OCI-LY1 (cell line): ENCODE data around the gene TRPV2.
"Not testable (repeated sequence)": the region's sequence is repeated elsewhere in the genome, so short reads cannot be mapped to it uniquely, and the experiment has no call there.

Experiments
- H2AFZ ChIP-seq: fragments of 200-600 bp; sonication (generic), shearing (Covaris generic); 2 replicates; pipeline ENCODE4 v1.6.0; 2014; ENCODE audit warnings: antibody characterized with exemption, mild to moderate bottlenecking, low read length
- H3F3A ChIP-seq: fragments of 200-600 bp; sonication (generic), shearing (Covaris generic); 2 replicates; pipeline ENCODE4 v1.6.0; 2014; ENCODE audit warnings: mild to moderate bottlenecking, antibody characterized with exemption, low read length, moderate library complexity; ENCODE audit not compliant: insufficient read depth
- H3K27ac ChIP-seq: fragments of 200-600 bp; sonication (generic); 2 replicates; pipeline ENCODE4 v1.5.1; 2014; ENCODE audit warnings: low read length, mixed run types, mild to moderate bottlenecking, low read depth; ENCODE audit not compliant: poor library complexity, severe bottlenecking
- H3K27me3 ChIP-seq: fragments of 200-600 bp; sonication (generic); 2 replicates; pipeline ENCODE4 v1.6.0; 2014; ENCODE audit warnings: antibody characterized with exemption, mild to moderate bottlenecking, low read length, moderate library complexity; ENCODE audit not compliant: insufficient read depth
- H3K36me3 ChIP-seq: fragments of 200-600 bp; sonication (generic); 2 replicates; pipeline ENCODE4 v1.6.1; 2014; ENCODE audit warnings: mild to moderate bottlenecking, antibody characterized with exemption, low read length, moderate library complexity, mixed read lengths; ENCODE audit not compliant: insufficient read depth
- H3K4me1 ChIP-seq: fragments of 200-600 bp; sonication (generic); 2 replicates; pipeline ENCODE4 v1.5.1; 2014; ENCODE audit warnings: mild to moderate bottlenecking, low read length, moderate library complexity; ENCODE audit not compliant: insufficient read depth, severe bottlenecking
- H3K4me2 ChIP-seq: fragments of 200-600 bp; sonication (generic), shearing (Covaris generic); 2 replicates; pipeline ENCODE4 v1.6.1; 2014; ENCODE audit warnings: low read length
- H3K4me3 ChIP-seq: fragments of 200-600 bp; sonication (generic); 2 replicates; pipeline ENCODE4 v1.5.1; 2014; ENCODE audit warnings: low read length, low read depth, mild to moderate bottlenecking, mixed read lengths; ENCODE audit not compliant: poor library complexity, severe bottlenecking
- H3K79me2 ChIP-seq: fragments of 200-600 bp; shearing (Covaris generic); 2 replicates; pipeline ENCODE4 v1.6.1; 2016; ENCODE audit warnings: mixed run types, low read length, mixed read lengths; ENCODE audit not compliant: insufficient read depth
- H3K9ac ChIP-seq: fragments of 200-600 bp; sonication (generic), shearing (Covaris generic); 2 replicates; pipeline ENCODE4 v1.6.1; 2014; ENCODE audit warnings: mild to moderate bottlenecking, low read length, mixed read lengths
- H3K9me2 ChIP-seq: fragments of 200-600 bp; sonication (generic), shearing (Covaris generic); 2 replicates; pipeline ENCODE4 v1.6.1; 2014; ENCODE audit warnings: low read depth, mild to moderate bottlenecking, low read length, mixed read lengths
- H3K9me3 ChIP-seq: fragments of 200-600 bp; shearing (Covaris generic); 2 replicates; pipeline ENCODE4 v1.6.1; 2014; ENCODE audit warnings: low read length, mixed read lengths
- H4K20me1 ChIP-seq: fragments of 200-600 bp; sonication (generic), shearing (Covaris generic); 2 replicates; pipeline ENCODE4 v1.6.0; 2016; ENCODE audit warnings: mild to moderate bottlenecking, low read length; ENCODE audit not compliant: insufficient read depth
- EZH2 ChIP-seq: fragments of 200-600 bp; sonication (generic), shearing (Covaris generic); IDR thresholded peaks from 2 replicates; pipeline ENCODE4 v1.8.0; 2017; ENCODE audit warnings: borderline replicate concordance, mixed run types, mild to moderate bottlenecking, antibody characterized with exemption, low read length, moderate library complexity, mixed read lengths
- TF ChIP-seq, protein P1 (sequence below): fragments of 200-600 bp; sonication (generic), shearing (Covaris generic); IDR thresholded peaks from 2 replicates; pipeline ENCODE4 v1.5.1; 2017; ENCODE audit warnings: mild to moderate bottlenecking, antibody characterized with exemption, low read length, moderate library complexity, mixed read lengths

Gene TRPV2

DNA sequence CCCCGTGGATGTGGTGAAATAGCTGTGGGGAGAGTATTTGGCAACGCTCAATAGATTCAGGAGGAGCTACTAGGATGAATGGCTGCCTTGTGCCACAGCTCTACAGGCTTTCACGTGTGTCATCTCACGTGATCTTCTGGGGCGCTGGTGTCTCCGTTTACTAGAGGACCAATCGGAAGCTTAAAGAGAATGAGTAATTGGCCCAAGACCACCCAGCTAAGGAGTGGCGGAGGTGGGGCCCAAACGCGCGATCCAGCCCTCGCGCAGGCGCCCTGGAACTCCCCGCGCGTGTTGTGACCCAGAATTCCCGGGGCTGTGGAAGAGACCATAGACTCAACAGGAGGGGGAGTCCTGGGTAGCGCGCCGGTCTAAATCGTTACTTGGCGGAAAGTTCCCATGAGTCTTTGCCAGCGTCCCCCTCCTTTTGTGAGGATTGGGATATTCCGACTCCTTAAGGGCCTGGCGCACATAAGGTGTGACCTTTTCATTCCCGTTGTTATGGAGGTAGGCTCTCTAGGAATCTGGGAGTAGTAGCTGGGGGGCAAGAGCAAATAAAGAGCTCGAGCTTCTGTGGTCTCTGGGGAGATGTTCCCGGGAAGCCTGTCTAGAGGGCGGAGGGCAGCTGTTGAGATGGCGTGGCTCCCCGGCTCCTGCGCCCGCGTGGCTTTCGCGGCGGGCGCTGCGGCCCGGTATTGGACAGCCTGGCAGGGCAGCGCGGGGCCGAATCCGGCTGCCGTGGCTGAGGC is 23.4 kb downstream of the TRPV2 start:
- peak overlapping the region; percentile 93 for H3K4me3 ChIP-seq
- H3K4me2 ChIP-seq: peak overlapping the region; percentile 85
- peaks cover 51% of the 10 kb centered on the region for H3K36me3 ChIP-seq
- no peaks in the 10 kb centered on the region for H3K9me3 ChIP-seq
- H3K27me3 ChIP-seq: no peaks in the 10 kb centered on the region
- no peaks in the 10 kb centered on the region for H4K20me1 ChIP-seq
- H3K27ac ChIP-seq: peak overlapping the region; percentile 79
- peaks cover 51% of the 10 kb centered on the region for H3K4me1 ChIP-seq
- no peak overlapping the region for H2AFZ ChIP-seq
- H3K9me2 ChIP-seq: no peaks in the 10 kb centered on the region
- H3K79me2 ChIP-seq: peaks cover 24% of the 10 kb centered on the region
- no peaks in the 10 kb centered on the region for H3F3A ChIP-seq
- TF ChIP-seq EZH2: no peak
- TF ChIP-seq, protein P1, sequence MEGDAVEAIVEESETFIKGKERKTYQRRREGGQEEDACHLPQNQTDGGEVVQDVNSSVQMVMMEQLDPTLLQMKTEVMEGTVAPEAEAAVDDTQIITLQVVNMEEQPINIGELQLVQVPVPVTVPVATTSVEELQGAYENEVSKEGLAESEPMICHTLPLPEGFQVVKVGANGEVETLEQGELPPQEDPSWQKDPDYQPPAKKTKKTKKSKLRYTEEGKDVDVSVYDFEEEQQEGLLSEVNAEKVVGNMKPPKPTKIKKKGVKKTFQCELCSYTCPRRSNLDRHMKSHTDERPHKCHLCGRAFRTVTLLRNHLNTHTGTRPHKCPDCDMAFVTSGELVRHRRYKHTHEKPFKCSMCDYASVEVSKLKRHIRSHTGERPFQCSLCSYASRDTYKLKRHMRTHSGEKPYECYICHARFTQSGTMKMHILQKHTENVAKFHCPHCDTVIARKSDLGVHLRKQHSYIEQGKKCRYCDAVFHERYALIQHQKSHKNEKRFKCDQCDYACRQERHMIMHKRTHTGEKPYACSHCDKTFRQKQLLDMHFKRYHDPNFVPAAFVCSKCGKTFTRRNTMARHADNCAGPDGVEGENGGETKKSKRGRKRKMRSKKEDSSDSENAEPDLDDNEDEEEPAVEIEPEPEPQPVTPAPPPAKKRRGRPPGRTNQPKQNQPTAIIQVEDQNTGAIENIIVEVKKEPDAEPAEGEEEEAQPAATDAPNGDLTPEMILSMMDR: no peak
- peak overlapping the region; percentile 97 for H3K9ac ChIP-seq

DNA sequence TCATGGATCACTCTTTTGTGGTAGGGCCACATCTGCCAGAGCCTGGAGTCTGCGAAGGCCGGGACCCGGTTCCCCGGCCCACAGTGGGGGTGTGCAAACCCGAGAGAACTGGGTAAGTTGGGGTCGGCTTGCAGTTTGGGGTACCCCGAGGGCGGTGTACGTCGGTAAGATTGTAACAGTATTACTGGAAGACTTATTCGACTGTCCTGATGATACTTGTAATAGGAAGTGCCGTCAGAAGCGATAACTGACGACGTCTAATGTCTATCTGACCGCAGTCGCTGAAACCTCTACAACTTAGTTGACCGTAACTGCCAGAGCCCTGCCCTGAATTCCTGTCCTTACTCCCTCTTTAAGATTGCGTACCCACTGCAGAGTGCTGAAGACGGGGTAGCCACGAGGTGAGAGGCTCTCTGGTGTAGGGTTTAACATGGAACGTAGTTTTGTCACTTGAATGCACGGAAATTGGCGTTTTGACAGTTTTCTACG is 24.0 kb downstream of the TRPV2 start:
- Histone ChIP-seq H3K27ac (peak overlapping the region; percentile 79), H3K36me3 (peaks cover 55% of the 10 kb centered on the region), H3F3A (no peaks in the 10 kb centered on the region), H3K9me3 (no peaks in the 10 kb centered on the region), H3K79me2 (peaks cover 24% of the 10 kb centered on the region), H3K9me2 (no peaks in the 10 kb centered on the region), H2AFZ (no peak overlapping the region), H3K4me2 (peak overlapping the region; percentile 67), H3K9ac (peak overlapping the region; percentile 97), H3K4me3 (peak overlapping the region; percentile 93), H3K27me3 (no peaks in the 10 kb centered on the region), H3K4me1 (peaks cover 49% of the 10 kb centered on the region), H4K20me1 (no peaks in the 10 kb centered on the region)
- no peak for TF ChIP-seq EZH2
- TF ChIP-seq, protein P1: no peak

DNA sequence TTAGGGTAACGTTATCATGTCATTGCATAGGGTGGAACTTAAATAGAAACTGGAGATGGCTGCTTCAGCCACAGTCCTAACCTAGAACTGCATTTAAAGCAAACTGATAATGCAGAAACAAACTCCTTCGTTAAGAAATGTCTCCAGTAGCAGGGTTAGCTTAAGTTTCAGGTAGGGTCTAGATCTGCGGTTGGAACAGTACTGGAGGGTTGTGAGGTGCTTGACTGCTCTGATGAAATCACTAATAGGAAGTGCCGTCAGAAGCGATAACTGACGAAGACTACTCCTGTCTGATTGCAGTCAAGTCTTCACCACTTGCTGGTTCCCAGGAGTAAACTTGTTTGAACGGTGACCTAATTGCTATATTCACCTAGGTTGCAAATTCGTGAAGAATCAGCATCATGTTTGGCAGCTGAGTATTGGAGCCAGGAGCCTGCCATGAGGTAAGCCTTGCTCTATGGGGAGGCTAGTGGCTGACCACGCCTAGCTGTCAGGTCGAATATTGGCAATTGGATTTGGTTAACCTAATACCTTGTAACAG is 24.5 kb downstream of the TRPV2 start:
- Histone ChIP-seq H3K4me2 (peak overlapping the region; percentile 67), H3K9me3 (no peaks in the 10 kb centered on the region), H3K27me3 (no peaks in the 10 kb centered on the region), H3K27ac (peak overlapping the region; percentile 79), H2AFZ (no peak overlapping the region), H3K4me3 (peak overlapping the region; percentile 93), H3K9ac (peak overlapping the region; percentile 97), H3K9me2 (no peaks in the 10 kb centered on the region), H3F3A (no peaks in the 10 kb centered on the region), H3K36me3 (peaks cover 60% of the 10 kb centered on the region), H3K4me1 (peaks cover 44% of the 10 kb centered on the region), H3K79me2 (peaks cover 24% of the 10 kb centered on the region), H4K20me1 (no peaks in the 10 kb centered on the region)
- TF ChIP-seq, protein P1: no peak
- TF ChIP-seq EZH2: no peak

DNA sequence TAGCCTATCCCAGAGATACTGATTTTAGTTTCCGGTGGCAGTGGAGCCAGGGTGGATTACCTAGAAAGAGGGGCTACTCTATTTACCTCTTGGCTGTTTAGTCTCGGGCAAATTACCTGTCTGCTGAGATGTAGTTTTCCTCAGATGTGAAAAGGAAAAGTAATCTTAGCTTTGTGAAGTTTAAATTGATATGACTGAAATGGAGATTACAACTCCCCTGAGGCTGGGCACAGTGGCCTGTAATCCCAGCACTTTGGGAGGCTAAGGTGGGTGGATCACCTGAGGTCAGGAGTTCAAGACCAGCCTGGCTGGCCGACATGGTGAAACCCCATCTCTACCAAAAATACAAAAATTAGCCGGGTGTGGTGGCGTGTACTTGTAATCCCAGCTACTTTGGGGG is 25.0 kb downstream of the TRPV2 start:
- Histone ChIP-seq H3K36me3 (peaks cover 61% of the 10 kb centered on the region), H3K27ac (peak overlapping the region; percentile 79), H3K4me3 (peak overlapping the region; percentile 93), H3K79me2 (peaks cover 24% of the 10 kb centered on the region), H3K4me1 (peaks cover 39% of the 10 kb centered on the region), H3K9ac (peak overlapping the region; percentile 97), H3K4me2 (peak overlapping the region; percentile 67)
- not testable (repeated sequence) for H3K9me2 ChIP-seq, H4K20me1 ChIP-seq, H3F3A ChIP-seq, H3K9me3 ChIP-seq, H2AFZ ChIP-seq, H3K27me3 ChIP-seq
